VCaP (cell line): ENCODE data around the gene TMTC2.

Source experiments
- H3K27ac ChIP-seq: fragments of 450-650 bp; 2 replicates; pipeline ENCODE4 v1.5.1; 2017
- TF ChIP-seq, protein P1 (sequence below): fragments of 450-650 bp; conservative IDR thresholded peaks from 2 replicates; pipeline ENCODE4 v1.5.1; 2017; ENCODE audit warnings: mild to moderate bottlenecking, moderate library complexity

The TMTC2 gene

DNA sequence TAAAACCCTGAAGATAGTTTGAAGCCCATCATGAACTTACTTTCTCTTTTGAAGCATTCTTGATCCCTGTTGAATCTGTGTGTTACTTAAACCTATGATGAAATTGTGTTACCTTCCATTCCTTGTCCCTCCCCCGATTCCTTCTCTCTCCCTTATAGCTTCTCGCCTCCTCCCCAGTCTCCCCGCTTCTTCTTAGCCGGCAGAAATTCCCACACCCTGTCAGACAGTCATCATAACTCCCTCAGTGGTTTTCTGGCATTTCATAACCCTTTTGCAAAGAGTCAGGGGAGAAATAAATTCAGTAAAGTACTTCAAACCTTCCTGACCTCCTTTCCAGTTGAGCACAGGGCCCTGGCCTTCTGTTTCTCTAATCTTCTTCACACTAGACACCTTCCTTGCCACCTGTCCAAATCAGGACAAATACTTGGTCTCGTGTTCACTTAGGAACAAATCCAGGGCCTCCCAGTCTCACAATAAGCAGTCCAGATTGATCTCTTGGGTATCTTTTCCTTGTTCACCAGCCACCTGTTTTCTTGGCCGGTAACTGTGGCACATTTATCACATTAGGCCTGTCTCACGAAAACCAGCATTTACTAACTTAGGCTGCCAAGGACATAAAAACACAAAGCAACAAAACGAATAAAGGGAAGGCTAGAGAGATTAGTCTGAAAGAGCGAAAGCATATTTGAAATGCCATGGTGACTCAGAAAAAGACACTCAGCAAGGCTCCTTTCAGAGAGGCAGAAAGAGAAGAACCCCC is 355.9 kb downstream of the TMTC2 start:
- TF ChIP-seq, protein P1, sequence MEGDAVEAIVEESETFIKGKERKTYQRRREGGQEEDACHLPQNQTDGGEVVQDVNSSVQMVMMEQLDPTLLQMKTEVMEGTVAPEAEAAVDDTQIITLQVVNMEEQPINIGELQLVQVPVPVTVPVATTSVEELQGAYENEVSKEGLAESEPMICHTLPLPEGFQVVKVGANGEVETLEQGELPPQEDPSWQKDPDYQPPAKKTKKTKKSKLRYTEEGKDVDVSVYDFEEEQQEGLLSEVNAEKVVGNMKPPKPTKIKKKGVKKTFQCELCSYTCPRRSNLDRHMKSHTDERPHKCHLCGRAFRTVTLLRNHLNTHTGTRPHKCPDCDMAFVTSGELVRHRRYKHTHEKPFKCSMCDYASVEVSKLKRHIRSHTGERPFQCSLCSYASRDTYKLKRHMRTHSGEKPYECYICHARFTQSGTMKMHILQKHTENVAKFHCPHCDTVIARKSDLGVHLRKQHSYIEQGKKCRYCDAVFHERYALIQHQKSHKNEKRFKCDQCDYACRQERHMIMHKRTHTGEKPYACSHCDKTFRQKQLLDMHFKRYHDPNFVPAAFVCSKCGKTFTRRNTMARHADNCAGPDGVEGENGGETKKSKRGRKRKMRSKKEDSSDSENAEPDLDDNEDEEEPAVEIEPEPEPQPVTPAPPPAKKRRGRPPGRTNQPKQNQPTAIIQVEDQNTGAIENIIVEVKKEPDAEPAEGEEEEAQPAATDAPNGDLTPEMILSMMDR: no peak
- H3K27ac ChIP-seq: no peak overlapping the region

DNA sequence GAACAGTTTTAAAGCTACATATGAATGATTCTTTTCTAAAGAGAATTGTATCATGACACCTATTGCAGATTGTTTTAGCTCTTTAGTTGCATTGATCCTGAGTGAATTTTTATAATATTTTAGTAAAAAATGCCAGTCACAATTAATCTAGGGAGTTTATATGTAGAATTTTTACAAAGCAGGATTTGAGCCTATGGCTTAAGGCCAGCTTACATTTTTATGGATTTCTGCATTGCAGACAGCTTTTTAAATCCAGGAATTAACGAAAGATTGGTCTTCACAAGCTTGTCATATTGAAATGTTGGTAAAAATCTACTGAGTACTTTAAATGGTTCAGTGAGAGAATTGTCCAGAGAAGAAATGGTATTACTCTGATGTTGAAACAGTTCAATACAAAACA is 358.0 kb downstream of the TMTC2 start:
- H3K27ac ChIP-seq: no peak overlapping the region
- TF ChIP-seq, protein P1: no peak

DNA sequence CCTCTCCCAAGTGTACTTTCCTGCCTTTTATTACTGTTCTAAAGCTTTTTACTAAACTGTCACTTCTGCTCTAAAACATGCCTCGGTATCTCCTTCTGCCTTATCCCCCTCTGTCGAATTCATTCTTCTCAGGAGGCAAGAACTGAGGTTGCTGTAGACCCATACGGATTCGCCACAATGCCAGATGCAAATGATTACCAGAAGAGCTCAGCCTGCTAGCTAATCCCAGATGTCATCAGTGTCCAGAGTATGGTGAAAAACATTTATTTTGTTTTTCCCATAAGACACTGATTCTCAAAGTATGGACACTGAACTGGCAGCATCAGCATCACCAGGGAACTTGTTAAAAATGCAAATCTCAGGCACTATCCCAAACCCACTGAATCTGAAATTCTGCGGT is 359.3 kb downstream of the TMTC2 start:
- H3K27ac ChIP-seq: no peak overlapping the region
- TF ChIP-seq, protein P1: no peak

DNA sequence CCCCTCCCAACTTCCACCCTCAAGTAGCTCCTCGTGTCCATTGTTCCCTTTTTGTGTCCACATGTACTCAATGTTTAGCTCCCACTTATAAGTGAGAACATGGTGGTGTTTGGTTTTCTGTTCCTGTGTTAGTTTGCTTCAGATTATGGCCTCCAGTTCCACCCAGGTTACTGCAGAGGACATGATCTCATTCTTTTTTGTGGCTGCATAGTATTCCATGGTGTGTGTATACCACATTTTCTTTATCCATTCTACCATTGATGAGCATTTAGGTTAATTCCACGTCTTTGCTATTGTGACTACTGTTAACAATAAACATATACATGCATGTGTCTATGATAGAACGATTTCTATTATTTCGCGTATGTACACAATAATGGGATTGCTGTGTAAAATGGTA is 362.6 kb downstream of the TMTC2 start:
- no peak overlapping the region; the same call in 1 of the 2 replicates for H3K27ac ChIP-seq
- TF ChIP-seq, protein P1: no peak

DNA sequence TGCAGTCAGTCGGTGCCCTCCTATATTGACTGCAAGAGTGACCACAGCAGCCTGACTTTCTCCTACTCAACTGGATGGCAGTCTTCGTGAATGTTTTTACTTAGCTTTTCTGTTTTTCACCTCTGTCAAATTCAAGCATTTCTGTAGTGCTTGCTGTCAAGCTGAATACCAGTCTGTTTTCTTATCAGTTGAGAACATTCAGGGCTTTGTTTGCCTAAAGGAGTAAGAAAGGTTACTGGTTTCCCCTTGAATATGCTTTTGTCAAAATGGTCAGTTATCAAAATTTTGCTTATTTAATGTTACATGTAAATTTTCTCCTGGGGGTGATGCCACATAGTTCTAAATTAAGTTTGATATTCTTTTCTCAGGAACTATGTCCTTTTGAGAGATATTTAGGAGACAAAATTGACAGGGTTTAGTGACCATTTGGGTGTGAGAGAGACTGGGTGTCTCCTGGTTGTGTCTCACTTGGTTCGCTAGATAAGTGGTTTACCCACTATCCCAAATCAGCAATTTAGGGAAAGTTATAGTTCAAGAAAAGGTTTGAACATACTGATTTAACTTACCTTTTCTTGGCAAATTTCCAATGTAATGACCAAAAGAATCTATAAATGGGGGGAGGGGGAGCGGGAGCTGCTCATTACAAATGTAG is 366.3 kb downstream of the TMTC2 start:
- H3K27ac ChIP-seq: no peak overlapping the region
- TF ChIP-seq, protein P1: no peak

DNA sequence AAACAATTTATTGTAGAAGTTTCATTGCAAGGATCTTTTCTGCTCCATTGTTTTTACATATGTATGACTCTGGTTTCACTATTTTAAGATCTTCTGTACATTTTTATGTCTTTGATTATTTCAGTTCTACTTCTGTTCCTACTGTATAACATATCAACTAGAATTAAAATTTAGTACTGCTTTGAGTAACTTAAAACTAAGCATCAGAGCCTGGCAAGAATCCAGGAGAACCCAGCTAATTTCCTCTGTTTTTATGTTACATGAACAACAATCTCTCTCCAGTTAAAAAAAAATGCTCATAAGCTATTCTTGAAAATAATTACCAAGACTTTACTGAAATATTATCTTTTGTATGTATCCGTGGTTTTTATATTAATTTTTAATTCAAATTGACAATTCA is 370.7 kb downstream of the TMTC2 start:
- TF ChIP-seq, protein P1: no peak
- H3K27ac ChIP-seq: no peak overlapping the region

DNA sequence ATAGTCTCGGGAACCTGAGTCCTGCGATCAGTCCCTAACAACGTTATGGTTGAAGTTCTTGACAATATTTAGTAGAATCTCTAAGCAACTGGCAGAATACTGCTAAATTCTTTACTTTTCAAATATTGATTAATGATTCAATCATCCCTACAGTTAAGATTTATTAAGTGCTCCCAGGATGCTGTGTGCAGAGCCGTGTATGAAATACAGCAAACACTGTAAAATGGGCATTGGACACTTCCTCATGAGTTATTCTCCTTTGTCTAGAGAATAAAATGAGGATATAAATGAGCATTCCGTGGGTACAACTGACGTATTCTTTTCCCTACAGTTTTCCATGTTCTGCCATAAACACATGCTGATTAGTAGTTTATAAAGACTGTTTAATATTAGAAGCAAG is 372.4 kb downstream of the TMTC2 start:
- H3K27ac ChIP-seq: no peak overlapping the region
- TF ChIP-seq, protein P1: no peak
